Hepatocyte (in vitro differentiated cells): ENCODE results near the gene GMDS. TPM values are rescaled to one million over a fixed set of nuclear protein-coding genes. Genes with fewer than 3 reads are reported as not detected.

Experiments used
- DNase-seq: peaks from one replicate; pipeline ENCODE4 v3.0.0-alpha.2; 2016; ENCODE audit warnings: low spot score
- H2AFZ ChIP-seq: fragments of 200-600 bp; sonication (generic); 2 replicates; pipeline ENCODE4 v1.6.0; 2016; ENCODE audit warnings: antibody characterized with exemption, mild to moderate bottlenecking
- H3K27ac ChIP-seq: fragments of 200-600 bp; sonication (generic); 2 replicates; pipeline ENCODE4 v1.5.1; 2016; ENCODE audit warnings: mild to moderate bottlenecking
- H3K27me3 ChIP-seq: fragments of 200-600 bp; sonication (generic); 2 replicates; pipeline ENCODE4 v1.6.1; 2016
- H3K36me3 ChIP-seq: fragments of 200-600 bp; sonication (generic); replicated peaks from 2 replicates; pipeline ENCODE4 v1.5.1; 2016; ENCODE audit warnings: low read depth; ENCODE audit not compliant: insufficient read depth
- H3K4me1 ChIP-seq: fragments of 200-600 bp; sonication (generic); 2 replicates; pipeline ENCODE4 v1.5.1; 2016; ENCODE audit warnings: mild to moderate bottlenecking, moderate library complexity; ENCODE audit not compliant: insufficient read depth
- H3K4me2 ChIP-seq: fragments of 200-600 bp; sonication (generic); 2 replicates; pipeline ENCODE4 v1.6.0; 2016
- H3K4me3 ChIP-seq: fragments of 200-600 bp; sonication (generic); 2 replicates; pipeline ENCODE4 v1.5.1; 2016; ENCODE audit warnings: mild to moderate bottlenecking
- H3K79me2 ChIP-seq: fragments of 200-600 bp; sonication (generic); 2 replicates; pipeline ENCODE4 v1.6.0; 2017; ENCODE audit warnings: mild to moderate bottlenecking
- H3K9me2 ChIP-seq: fragments of 200-600 bp; sonication (generic); replicated peaks from 2 replicates; pipeline ENCODE4 v1.6.0; 2017; ENCODE audit warnings: mild to moderate bottlenecking; ENCODE audit not compliant: insufficient read depth
- H3K9me3 ChIP-seq: fragments of 200-600 bp; sonication (generic); 2 replicates; pipeline ENCODE4 v1.5.1; 2016; ENCODE audit warnings: low read depth, mild to moderate bottlenecking
- H4K20me1 ChIP-seq: fragments of 200-600 bp; sonication (generic); 2 replicates; pipeline ENCODE4 v1.6.0; 2016; ENCODE audit warnings: mild to moderate bottlenecking; ENCODE audit not compliant: insufficient read depth, poor library complexity, severe bottlenecking
- CTCF ChIP-seq: fragments of 200-600 bp; sonication (generic); IDR thresholded peaks from 2 replicates; pipeline ENCODE4 v1.5.1; 2016; ENCODE audit warnings: antibody characterized with exemption, mild to moderate bottlenecking; ENCODE audit not compliant: poor library complexity
- EZH2 ChIP-seq: fragments of 200-600 bp; sonication (generic); IDR thresholded peaks from 2 replicates; pipeline ENCODE4 v1.6.1; 2016; ENCODE audit warnings: antibody characterized with exemption, mild to moderate bottlenecking, borderline replicate concordance
- EZH2phosphoT487 ChIP-seq: fragments of 200-600 bp; sonication (generic); IDR thresholded peaks from one replicate; pipeline ENCODE4 v1.6.1; 2018; ENCODE audit warnings: antibody characterized with exemption, mild to moderate bottlenecking, low read depth, moderate library complexity; ENCODE audit not compliant: unreplicated experiment, severe bottlenecking
- whole genome bisulfite sequencing: methylation state at CpG from one replicate; pipeline ENCODE4 v1.1.6; 2016; ENCODE audit warnings: low lambda C conversion rate; ENCODE audit errors: missing lambda C conversion rate; 5-methylcytosine and 5-hydroxymethylcytosine counted together
- polyA plus RNA-seq: library from polyadenylated mRNA; unstranded; fragments of >200 nt; fragmentation: Nextera tagmentation; extraction: Ambion mirVana; gene quantifications from 2 replicates; pipeline ENCODE4 v1.2.1, GENCODE V29; 2016
- total RNA-seq: library from RNA; depleted of rRNA; stranded (reverse); fragments of >200 nt; gene quantifications from 2 replicates; pipeline ENCODE4 v1.2.3, GENCODE V29; 2014

GMDS gene
- total and polyA plus RNA-seq, 2 experiments from 2014 or later, result 20.7 to 32.6 TPM

GRCh38 chr6:1869308-1869707 lies 376.1 kb downstream of the GMDS start:
- Histone ChIP-seq H3K4me1 (peaks cover 12% of the 10 kb centered on the region), H3K36me3 (no peaks in the 10 kb centered on the region), H3K27me3 (no peaks in the 10 kb centered on the region), H3K9me3 (no peaks in the 10 kb centered on the region), H4K20me1 (no peaks in the 10 kb centered on the region), H3K27ac (no peak overlapping the region), H3K79me2 (no peaks in the 10 kb centered on the region), H3K9me2 (no peaks in the 10 kb centered on the region), H3K4me2 (no peak overlapping the region), H3K4me3 (no peak overlapping the region), H2AFZ (no peak overlapping the region)
- WGBS, result 82% methylated on average over 3 of the region's 3 CpGs
- TF ChIP-seq CTCF, result no peak
- no peak for TF ChIP-seq EZH2phosphoT487
- no peak for TF ChIP-seq EZH2
- no peak for DNase-seq

- Histone ChIP-seq H3K27me3 (no peaks in the 10 kb centered on the region), H3K79me2 (no peaks in the 10 kb centered on the region), H3K36me3 (no peaks in the 10 kb centered on the region), H3K4me1 (peaks cover 12% of the 10 kb centered on the region), H3K4me3 (no peak overlapping the region), H3K4me2 (no peak overlapping the region), H4K20me1 (no peaks in the 10 kb centered on the region), H3K9me3 (no peaks in the 10 kb centered on the region), H3K27ac (no peak overlapping the region), H3K9me2 (no peaks in the 10 kb centered on the region), H2AFZ (no peak overlapping the region)
- 96% methylated on average over 4 of the region's 4 CpGs for WGBS
- no peak for DNase-seq
- TF ChIP-seq EZH2 (no peak), CTCF (no peak), EZH2phosphoT487 (no peak)
Observed at GRCh38 chr6:1868561-1869261, 376.7 kb downstream of the GMDS start.

- Histone ChIP-seq H3K4me3 (no peak overlapping the region), H3K4me2 (no peak overlapping the region), H3K79me2 (no peaks in the 10 kb centered on the region), H3K9me2 (no peaks in the 10 kb centered on the region), H3K27ac (no peak overlapping the region), H4K20me1 (no peaks in the 10 kb centered on the region), H3K27me3 (no peaks in the 10 kb centered on the region), H2AFZ (no peak overlapping the region), H3K4me1 (peaks cover 3% of the 10 kb centered on the region), H3K36me3 (no peaks in the 10 kb centered on the region), H3K9me3 (no peaks in the 10 kb centered on the region)
- WGBS, result 73% methylated on average over 3 of the region's 3 CpGs
- DNase-seq, result no peak
- no peak for TF ChIP-seq EZH2
- TF ChIP-seq EZH2phosphoT487, result no peak
- no peak for TF ChIP-seq CTCF
Observed at GRCh38 chr6:1867197-1867596, 378.2 kb downstream of the GMDS start.
